Hepatocyte (in vitro differentiated cells): ENCODE results near the gene STN1. TPM values are rescaled to one million over a fixed set of nuclear protein-coding genes. Genes with fewer than 3 reads are reported as not detected.
A peak's percentile ranks its signal among the peaks of the same experiment; 100 is the strongest.

Source experiments
- DNase-seq: peaks from one replicate; pipeline ENCODE4 v3.0.0-alpha.2; 2016; ENCODE audit warnings: low spot score
- H2AFZ ChIP-seq: fragments of 200-600 bp; sonication (generic); 2 replicates; pipeline ENCODE4 v1.6.0; 2016; ENCODE audit warnings: antibody characterized with exemption, mild to moderate bottlenecking
- H3K27ac ChIP-seq: fragments of 200-600 bp; sonication (generic); 2 replicates; pipeline ENCODE4 v1.5.1; 2016; ENCODE audit warnings: mild to moderate bottlenecking
- H3K27me3 ChIP-seq: fragments of 200-600 bp; sonication (generic); 2 replicates; pipeline ENCODE4 v1.6.1; 2016
- H3K36me3 ChIP-seq: fragments of 200-600 bp; sonication (generic); replicated peaks from 2 replicates; pipeline ENCODE4 v1.5.1; 2016; ENCODE audit warnings: low read depth; ENCODE audit not compliant: insufficient read depth
- H3K4me1 ChIP-seq: fragments of 200-600 bp; sonication (generic); 2 replicates; pipeline ENCODE4 v1.5.1; 2016; ENCODE audit warnings: mild to moderate bottlenecking, moderate library complexity; ENCODE audit not compliant: insufficient read depth
- H3K4me2 ChIP-seq: fragments of 200-600 bp; sonication (generic); 2 replicates; pipeline ENCODE4 v1.6.0; 2016
- H3K4me3 ChIP-seq: fragments of 200-600 bp; sonication (generic); 2 replicates; pipeline ENCODE4 v1.5.1; 2016; ENCODE audit warnings: mild to moderate bottlenecking
- H3K79me2 ChIP-seq: fragments of 200-600 bp; sonication (generic); 2 replicates; pipeline ENCODE4 v1.6.0; 2017; ENCODE audit warnings: mild to moderate bottlenecking
- H3K9me2 ChIP-seq: fragments of 200-600 bp; sonication (generic); replicated peaks from 2 replicates; pipeline ENCODE4 v1.6.0; 2017; ENCODE audit warnings: mild to moderate bottlenecking; ENCODE audit not compliant: insufficient read depth
- H3K9me3 ChIP-seq: fragments of 200-600 bp; sonication (generic); 2 replicates; pipeline ENCODE4 v1.5.1; 2016; ENCODE audit warnings: low read depth, mild to moderate bottlenecking
- H4K20me1 ChIP-seq: fragments of 200-600 bp; sonication (generic); 2 replicates; pipeline ENCODE4 v1.6.0; 2016; ENCODE audit warnings: mild to moderate bottlenecking; ENCODE audit not compliant: insufficient read depth, poor library complexity, severe bottlenecking
- CTCF ChIP-seq: fragments of 200-600 bp; sonication (generic); IDR thresholded peaks from 2 replicates; pipeline ENCODE4 v1.5.1; 2016; ENCODE audit warnings: antibody characterized with exemption, mild to moderate bottlenecking; ENCODE audit not compliant: poor library complexity
- EZH2 ChIP-seq: fragments of 200-600 bp; sonication (generic); IDR thresholded peaks from 2 replicates; pipeline ENCODE4 v1.6.1; 2016; ENCODE audit warnings: antibody characterized with exemption, mild to moderate bottlenecking, borderline replicate concordance
- EZH2phosphoT487 ChIP-seq: fragments of 200-600 bp; sonication (generic); IDR thresholded peaks from one replicate; pipeline ENCODE4 v1.6.1; 2018; ENCODE audit warnings: antibody characterized with exemption, mild to moderate bottlenecking, low read depth, moderate library complexity; ENCODE audit not compliant: unreplicated experiment, severe bottlenecking
- WGBS: methylation state at CpG from one replicate; pipeline ENCODE4 v1.1.6; 2016; ENCODE audit warnings: low lambda C conversion rate; ENCODE audit errors: missing lambda C conversion rate; 5-methylcytosine and 5-hydroxymethylcytosine counted together
- polyA plus RNA-seq: library from polyadenylated mRNA; unstranded; fragments of >200 nt; fragmentation: Nextera tagmentation; extraction: Ambion mirVana; gene quantifications from 2 replicates; pipeline ENCODE4 v1.2.1, GENCODE V29; 2016
- total RNA-seq: library from RNA; depleted of rRNA; stranded (reverse); fragments of >200 nt; gene quantifications from 2 replicates; pipeline ENCODE4 v1.2.3, GENCODE V29; 2014

STN1 gene
- total and polyA plus RNA-seq, 2 experiments from 2014 or later, result 20.1 to 20.2 TPM

GRCh38 chr10:103872137-103872931 is 45.6 kb downstream of the STN1 start:
- H3K4me1 ChIP-seq, result peaks cover 5% of the 10 kb centered on the region
- no peaks in the 10 kb centered on the region for H3K27me3 ChIP-seq
- no peak overlapping the region for H3K4me3 ChIP-seq
- no peaks in the 10 kb centered on the region for H3K36me3 ChIP-seq
- H3K79me2 ChIP-seq, result no peaks in the 10 kb centered on the region
- no peaks in the 10 kb centered on the region for H3K9me3 ChIP-seq
- TF ChIP-seq EZH2 (no peak), EZH2phosphoT487 (no peak), CTCF (no peak)
- no peaks in the 10 kb centered on the region for H3K9me2 ChIP-seq
- 85% methylated on average over 16 of the region's 16 CpGs for WGBS
- no peak for DNase-seq
- no peak overlapping the region for H3K4me2 ChIP-seq
- H2AFZ ChIP-seq, result no peak overlapping the region
- H4K20me1 ChIP-seq, result no peaks in the 10 kb centered on the region
- no peak overlapping the region for H3K27ac ChIP-seq

- Histone ChIP-seq H4K20me1 (no peaks in the 10 kb centered on the region), H3K36me3 (no peaks in the 10 kb centered on the region), H3K4me3 (no peak overlapping the region), H3K4me1 (peaks cover 5% of the 10 kb centered on the region), H2AFZ (no peak overlapping the region), H3K27ac (peak overlapping the region; percentile 7), H3K27me3 (no peaks in the 10 kb centered on the region), H3K79me2 (no peaks in the 10 kb centered on the region), H3K9me3 (no peaks in the 10 kb centered on the region), H3K9me2 (no peaks in the 10 kb centered on the region), H3K4me2 (peak overlapping the region; percentile 37)
- DNase-seq, result no peak
- 88% methylated on average over 7 of the region's 7 CpGs for WGBS
- TF ChIP-seq EZH2 (no peak), EZH2phosphoT487 (no peak)
Measured at GRCh38 chr10:103871006-103871405, 47.0 kb downstream of the STN1 start.

- peak overlapping the region; percentile 7 for H3K27ac ChIP-seq
- no peaks in the 10 kb centered on the region for H3K36me3 ChIP-seq
- H3K9me2 ChIP-seq, result no peaks in the 10 kb centered on the region
- peak overlapping the region; percentile 37 for H3K4me2 ChIP-seq
- no peaks in the 10 kb centered on the region for H3K79me2 ChIP-seq
- H3K4me3 ChIP-seq, result no peak overlapping the region
- H3K4me1 ChIP-seq, result peaks cover 5% of the 10 kb centered on the region
- WGBS, result 44% methylated on average over 8 of the region's 8 CpGs
- DNase-seq, result no peak
- TF ChIP-seq EZH2, result no peak
- no peak for TF ChIP-seq EZH2phosphoT487
- no peak for TF ChIP-seq CTCF
- no peaks in the 10 kb centered on the region for H3K9me3 ChIP-seq
- H2AFZ ChIP-seq, result no peak overlapping the region
- H4K20me1 ChIP-seq, result no peaks in the 10 kb centered on the region
- no peaks in the 10 kb centered on the region for H3K27me3 ChIP-seq
Measured at GRCh38 chr10:103870516-103870915, 47.5 kb downstream of the STN1 start.

- Histone ChIP-seq H3K9me2 (no peaks in the 10 kb centered on the region), H3K27me3 (no peaks in the 10 kb centered on the region), H2AFZ (no peak overlapping the region), H3K9me3 (no peaks in the 10 kb centered on the region), H4K20me1 (no peaks in the 10 kb centered on the region), H3K4me2 (no peak overlapping the region), H3K79me2 (no peaks in the 10 kb centered on the region), H3K4me1 (peaks cover 5% of the 10 kb centered on the region), H3K27ac (no peak overlapping the region), H3K4me3 (no peak overlapping the region), H3K36me3 (no peaks in the 10 kb centered on the region)
- no peak for DNase-seq
- TF ChIP-seq EZH2phosphoT487, result no peak
- TF ChIP-seq CTCF, result no peak
- no peak for TF ChIP-seq EZH2
- WGBS, result 81% methylated on average over 4 of the region's 4 CpGs
Measured at GRCh38 chr10:103869336-103869735, 48.6 kb downstream of the STN1 start.
